Measurements from ENCODE around the gene MGRN1. TPM values are rescaled to one million over a fixed set of nuclear protein-coding genes. Genes with fewer than 3 reads are reported as not detected.
"Not testable (repeated sequence)": the region's sequence is repeated elsewhere in the genome, so short reads cannot be mapped to it uniquely, and the experiment has no call there.

Gene MGRN1
- total RNA-seq, 1 donor from 2014 or later = 22.9 TPM

DNA sequence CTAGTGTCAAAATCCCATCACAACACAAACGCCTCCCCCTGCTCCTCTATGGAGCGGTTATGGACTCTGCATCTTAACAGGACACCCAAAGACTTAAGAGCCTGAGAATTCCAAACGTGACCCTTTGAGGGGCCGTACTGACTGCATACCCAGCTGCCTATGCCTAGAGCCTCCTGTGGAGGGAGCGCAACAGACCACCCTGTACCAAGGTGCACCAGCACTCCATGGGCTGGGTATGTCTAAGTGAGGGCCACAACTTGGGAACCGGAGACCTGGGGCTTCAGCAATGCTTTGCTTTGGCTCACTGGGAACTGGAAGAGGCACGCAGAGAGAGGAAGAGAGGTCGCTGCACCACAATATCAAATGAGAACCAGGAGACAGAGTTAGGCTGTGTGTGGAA, 104.0 kb downstream of the MGRN1 start:
- DNase-seq (ENCODE audit: low read depth, low spot score) = no peak

DNA sequence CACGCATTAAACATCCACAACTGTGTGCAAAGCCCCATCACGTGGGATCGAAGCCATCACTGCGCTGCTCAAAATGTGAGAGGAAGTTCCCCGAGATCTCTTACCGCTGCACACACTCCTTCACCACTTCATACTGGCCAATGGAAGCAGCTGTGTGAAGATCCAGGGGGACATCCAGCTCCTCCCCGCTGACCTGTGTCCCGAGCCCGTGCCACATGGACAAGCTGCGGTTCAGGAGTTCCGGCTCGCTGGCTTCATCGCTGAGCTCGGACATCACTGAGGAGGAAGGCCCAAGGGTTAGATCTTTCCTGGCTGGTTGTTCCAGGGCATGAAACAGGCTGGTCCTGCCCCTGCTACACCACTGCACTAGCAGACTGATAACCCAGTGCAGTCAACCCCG, 105.2 kb downstream of the MGRN1 start:
- no peak for DNase-seq (ENCODE audit: low read depth, low spot score)

DNA sequence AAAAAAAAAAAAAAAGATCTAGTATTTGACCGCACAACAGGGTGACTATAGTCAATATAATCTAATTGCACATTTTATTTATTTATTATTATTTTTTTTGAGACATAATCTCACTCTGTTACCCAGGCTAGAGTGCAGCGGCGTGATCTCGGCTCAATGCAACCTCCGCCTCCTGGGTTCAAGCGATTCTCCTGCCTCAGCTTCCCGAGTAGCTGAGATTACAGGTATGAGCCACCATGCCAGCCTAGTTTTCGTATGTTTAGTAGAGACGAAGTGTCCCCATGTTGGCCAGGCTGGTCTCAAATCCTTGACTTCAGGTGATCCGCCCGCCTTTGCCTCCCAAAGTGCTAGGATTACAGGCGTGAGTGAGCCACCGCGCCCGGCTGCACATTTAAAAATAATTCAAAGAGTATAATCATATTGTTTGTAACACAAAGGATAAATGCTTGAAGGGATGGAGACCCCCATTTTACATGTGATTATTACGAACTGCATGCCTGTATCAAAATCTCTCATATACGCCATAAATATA, 108.7 kb downstream of the MGRN1 start:
- no peak for DNase-seq (ENCODE audit: low read depth, low spot score)

DNA sequence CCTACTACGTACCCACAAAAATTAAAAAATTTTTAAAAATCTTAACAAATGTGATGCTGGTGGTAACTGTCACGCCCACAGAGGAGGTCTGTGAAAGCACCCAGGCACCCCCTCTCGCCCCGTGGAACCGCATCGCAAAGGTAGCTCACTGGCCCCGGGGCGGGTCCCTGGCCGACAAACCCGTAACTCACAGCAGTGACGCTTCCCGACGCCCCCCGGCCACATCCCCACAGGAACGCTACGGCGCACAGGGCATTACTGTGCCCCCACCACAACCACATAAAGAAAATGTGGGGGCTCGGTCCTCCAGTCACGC, 109.1 kb downstream of the MGRN1 start:
- no peak for DNase-seq (ENCODE audit: low read depth, low spot score)

DNA sequence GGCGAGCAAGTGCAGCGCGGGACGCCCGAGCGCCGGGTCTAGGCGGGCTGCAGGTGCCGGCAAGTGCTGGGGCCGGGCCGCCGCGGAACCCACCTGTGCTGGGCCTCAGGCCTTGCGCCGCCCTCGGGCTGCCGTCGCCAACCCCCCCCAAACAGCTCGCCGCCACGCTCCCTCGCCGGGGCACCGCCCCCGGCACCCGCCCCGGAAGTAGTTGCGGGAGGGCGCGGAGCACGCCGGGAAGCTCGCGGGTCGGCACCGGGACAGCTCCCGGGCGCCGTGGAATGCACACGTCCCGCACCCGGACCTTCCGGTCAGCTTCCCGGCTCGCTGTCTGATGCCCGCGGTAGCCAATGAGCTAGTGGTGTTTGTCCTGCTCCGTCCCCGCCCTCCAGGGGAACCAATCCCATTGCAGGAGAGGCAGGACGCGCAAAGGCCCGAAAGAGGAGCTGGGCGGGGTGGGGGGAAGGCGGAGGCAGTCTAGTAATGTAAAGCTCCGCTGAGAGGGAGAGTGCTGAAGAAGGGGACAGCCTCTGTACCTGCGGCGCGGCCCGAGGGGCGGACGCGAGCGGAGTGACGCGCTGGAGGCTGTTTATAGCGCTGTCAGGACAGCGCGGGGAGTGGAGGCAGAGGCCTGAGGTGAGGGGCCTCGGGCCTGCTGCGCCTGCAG, 109.6 kb downstream of the MGRN1 start, which contains the start of the genes ANKS3 and DNAAF8:
TSS of gene ANKS3 (minus strand) at position 209 of the 667 bp plus-strand sequence. CDS start 4,122 bp downstream, outside the sequence.
TSS of gene DNAAF8 (plus strand) at position 475 of the 667 bp plus-strand sequence. CDS start 1,978 bp downstream, outside the sequence.
- DNase-seq (ENCODE audit: low read depth, low spot score) = peak; percentile 88

DNA sequence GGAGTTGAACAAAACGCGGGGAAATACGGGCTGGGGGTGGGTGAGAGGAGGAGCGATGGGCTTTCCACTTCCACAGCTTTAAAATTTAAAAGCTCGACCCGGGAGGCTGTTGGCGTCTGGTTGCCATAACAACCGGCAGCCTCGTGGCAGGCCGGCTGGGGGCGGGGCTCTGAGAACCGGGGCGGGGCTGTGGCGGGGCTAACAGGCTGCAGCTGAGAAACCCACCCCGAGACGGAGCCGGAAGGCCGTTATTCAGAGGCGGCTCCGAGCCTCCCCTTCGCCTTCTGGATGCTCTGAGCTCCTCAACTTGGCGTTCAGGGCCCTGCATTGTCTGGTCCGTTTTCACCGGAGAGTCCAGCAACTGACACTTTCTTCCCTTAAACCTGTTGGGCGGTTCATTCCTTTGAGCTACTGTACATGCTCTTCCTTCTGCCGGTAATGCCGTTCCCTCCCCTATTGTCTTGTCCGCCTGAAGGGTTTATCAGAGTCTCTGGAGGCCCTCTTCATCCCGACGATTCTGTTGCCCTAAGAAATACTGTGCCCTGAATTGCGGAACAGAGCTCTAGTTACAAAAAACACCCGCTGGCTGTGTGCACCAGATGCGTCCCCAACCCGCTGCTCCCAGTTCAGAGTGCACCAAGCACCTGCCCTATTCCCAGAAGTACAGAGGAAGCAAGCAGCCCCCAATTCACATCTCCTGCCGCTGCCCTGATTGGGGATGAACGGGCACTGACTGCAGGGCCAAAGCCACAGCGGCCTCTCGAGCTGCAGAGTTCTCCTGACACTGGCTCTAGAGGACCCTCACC, 110.3 kb downstream of the MGRN1 start:
- peak; percentile 19 for DNase-seq (ENCODE audit: low read depth, low spot score)

DNA sequence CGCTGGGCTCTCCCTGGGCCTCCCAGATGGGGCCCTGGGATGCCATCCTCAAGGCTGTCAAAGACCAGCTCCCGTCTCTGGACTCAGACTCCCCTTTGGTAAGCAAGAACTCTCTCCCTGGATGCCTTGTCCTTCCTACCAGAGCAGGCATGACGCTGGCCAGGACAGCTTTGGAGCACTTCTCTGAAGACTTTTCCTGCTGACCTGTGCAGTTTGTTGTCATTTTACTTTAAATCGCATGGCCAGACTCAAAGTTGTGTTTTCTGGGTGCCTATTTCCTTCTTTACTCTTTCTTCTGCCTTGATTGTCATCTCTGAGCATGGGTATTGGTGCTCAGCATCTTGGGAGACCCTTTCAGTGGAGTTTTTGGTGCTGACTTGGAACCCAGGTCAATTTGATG, 111.9 kb downstream of the MGRN1 start:
- DNase-seq (ENCODE audit: low read depth, low spot score) = no peak

DNA sequence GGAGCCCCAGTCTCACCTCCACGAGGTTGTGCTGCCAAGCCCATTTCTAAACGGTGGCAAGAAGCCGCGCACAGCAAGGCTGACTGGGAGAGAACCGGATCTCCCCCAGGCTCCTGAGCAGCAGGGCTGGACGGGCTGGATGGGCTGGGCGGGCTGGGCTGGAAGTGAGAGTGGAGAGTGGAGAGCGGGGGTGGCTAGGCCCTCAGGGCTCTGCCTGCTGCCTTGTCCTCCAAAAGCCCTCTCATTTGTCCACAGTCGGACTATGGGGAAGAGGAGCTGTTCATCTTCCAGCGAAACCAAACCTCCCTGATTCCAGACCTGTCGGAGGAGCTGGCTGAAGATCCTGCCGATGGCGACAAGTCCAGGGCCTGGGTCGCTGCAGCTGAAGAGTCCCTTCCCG, 112.9 kb downstream of the MGRN1 start:
- no peak for DNase-seq (ENCODE audit: low read depth, low spot score)

DNA sequence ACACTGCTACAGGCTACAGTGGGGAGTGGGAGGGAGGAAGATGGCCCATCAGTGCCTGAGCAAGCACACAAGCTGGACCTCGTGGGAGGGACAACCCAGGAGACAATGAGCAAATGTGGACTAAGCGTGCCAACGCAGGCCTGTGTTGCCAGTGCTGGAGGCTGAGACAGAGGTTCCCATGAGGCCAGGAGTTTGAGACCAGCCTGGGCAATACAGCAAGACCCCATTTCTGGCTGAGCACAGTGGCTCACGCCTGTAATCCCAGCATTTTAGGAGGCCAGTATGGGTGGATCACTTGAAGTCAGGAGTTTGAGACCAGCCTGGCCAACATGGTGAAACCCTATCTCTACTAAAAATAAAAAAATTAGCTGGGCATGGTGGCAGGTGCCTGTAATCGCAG, 113.7 kb downstream of the MGRN1 start:
- DNase-seq (ENCODE audit: low read depth, low spot score) = not testable (repeated sequence)

Other genes starting within 250 kb of the MGRN1 start
- 33.0 and 42.4 TPM in 2 replicates for gene CORO7, start 208.2 kb upstream of the MGRN1 start, total RNA-seq
- gene DNAJA3, start 199.0 kb upstream of the MGRN1 start, total RNA-seq = 56.0 and 100 TPM in 2 replicates
- gene NMRAL1, start 150.2 kb upstream of the MGRN1 start, total RNA-seq = 61.2 and 86.6 TPM in 2 replicates
- 124 and 143 TPM in 2 replicates for gene HMOX2, start 148.4 kb upstream of the MGRN1 start, total RNA-seq
- 12.1 and 15.2 TPM in 2 replicates for gene CDIP1, start 86.1 kb upstream of the MGRN1 start, total RNA-seq
- not detected in 2 replicates for gene C16orf96, start 68.5 kb upstream of the MGRN1 start, total RNA-seq
- gene UBALD1, start 9.9 kb upstream of the MGRN1 start, total RNA-seq = 3.9 and 5.4 TPM in 2 replicates
- gene NUDT16L1, start 68.7 kb downstream of the MGRN1 start, total RNA-seq = 21.2 and 31.9 TPM in 2 replicates
- gene ANKS3, start 109.4 kb downstream of the MGRN1 start, total RNA-seq = 14.3 and 21.6 TPM in 2 replicates
- 0.33 and 0.42 TPM in 2 replicates for gene DNAAF8, start 109.7 kb downstream of the MGRN1 start, total RNA-seq
- gene ZNF500, start 142.3 kb downstream of the MGRN1 start, total RNA-seq = 5.1 and 6.7 TPM in 2 replicates
- not detected in 2 replicates for gene SEPTIN12, start 163.5 kb downstream of the MGRN1 start, total RNA-seq
- not detected in 2 replicates for gene SMIM22, start 170.5 kb downstream of the MGRN1 start, total RNA-seq
- 10.7 and 11.7 TPM in 2 replicates for gene ROGDI, start 177.8 kb downstream of the MGRN1 start, total RNA-seq
- 55.9 and 75.0 TPM in 2 replicates for gene GLYR1, start 222.5 kb downstream of the MGRN1 start, total RNA-seq
- 26.6 and 29.1 TPM in 2 replicates for gene UBN1, start 222.7 kb downstream of the MGRN1 start, total RNA-seq